Testis (tissue), 3 donors: ENCODE data around the gene PLEKHA4. TPM values are rescaled to one million over a fixed set of nuclear protein-coding genes. Genes with fewer than 3 reads are reported as not detected.
A peak's percentile ranks its signal among the peaks of the same experiment; 100 is the strongest.
"Not testable (repeated sequence)": the region's sequence is repeated elsewhere in the genome, so short reads cannot be mapped to it uniquely, and the experiment has no call there.

ENCODE experiments used
- DNase-seq: peaks from one replicate; pipeline ENCODE4 v3.0.0-alpha.2; 2019
- H3K27ac ChIP-seq, 2 donors: fragments of 200-600 bp; sonication (generic); one replicate each; pipeline ENCODE4 v1.5.1; 2019
- H3K27me3 ChIP-seq: fragments of 200-600 bp; sonication (generic); one replicate; pipeline ENCODE4 v1.5.1; 2019
- H3K36me3 ChIP-seq: fragments of 200-600 bp; sonication (generic); one replicate; pipeline ENCODE4 v1.5.1; 2017; ENCODE audit warnings: low read depth; ENCODE audit errors: missing control alignments
- H3K4me1 ChIP-seq: fragments of 200-600 bp; sonication (generic); one replicate; pipeline ENCODE4 v1.5.1; 2019
- H3K4me3 ChIP-seq, 2 donors: fragments of 200-600 bp; sonication (generic); one replicate each; pipeline ENCODE4 v1.5.1; 2017 to 2019
- H3K9me3 ChIP-seq: fragments of 200-600 bp; sonication (generic); one replicate; pipeline ENCODE4 v1.5.1; 2017
- POLR2A ChIP-seq: fragments of 450-650 bp; IDR thresholded peaks from one replicate; pipeline ENCODE4 v1.6.1; 2017; ENCODE audit warnings: antibody characterized with exemption, mild to moderate bottlenecking, moderate library complexity
- WGBS, 2 donors: methylation state at CpG; one replicate each; pipeline ENCODE4 v1.1.5; 2018; 5-methylcytosine and 5-hydroxymethylcytosine counted together
- intact Hi-C: fragments of 100-400 bp; cut with DNase I; formaldehyde crosslinking; loops from one replicate; pipeline ENCODE4 v1.15.1; 2023; ENCODE audit warnings: low total_unique reads
- polyA plus RNA-seq: library from polyadenylated mRNA; stranded (reverse); fragments of 350-450 nt; fragmentation: Illumina TruSeq; extraction: RNeasy Lipid Tissue Mini Kit (QIAGEN cat#74804); gene quantifications from one replicate; pipeline ENCODE4 v1.2.3, GENCODE V29; 2014; ENCODE audit warnings: low read depth, low replicate concordance; ENCODE audit not compliant: insufficient read depth
- small RNA-seq, 2 donors: library from RNA; depleted of rRNA; stranded (forward); fragments of <200 nt; gene quantifications; one replicate each; pipeline ENCODE3, GENCODE V24; 2016
- total RNA-seq, 2 donors: library from RNA; depleted of rRNA; stranded (reverse); fragments of >200 nt; gene quantifications; one replicate each; pipeline ENCODE4 v1.2.3, GENCODE V29; 2016
- TF ChIP-seq, protein P1 (sequence below), 3 experiments: fragments of 450-650 bp in 2 of 3; fragments of 200-600 bp in 1 of 3; sonication (generic) in 1 of 3; IDR thresholded peaks; one replicate each; pipeline ENCODE4 v1.5.1; 2016 to 2019; ENCODE audit warnings: antibody characterized with exemption in 3 of 3, mild to moderate bottlenecking in 2 of 3, moderate library complexity in 1 of 3

PLEKHA4 gene
- total and polyA plus RNA-seq, 3 donors from 2014 or later = 12.8 to 22.3 (median 19.9) TPM

DNA sequence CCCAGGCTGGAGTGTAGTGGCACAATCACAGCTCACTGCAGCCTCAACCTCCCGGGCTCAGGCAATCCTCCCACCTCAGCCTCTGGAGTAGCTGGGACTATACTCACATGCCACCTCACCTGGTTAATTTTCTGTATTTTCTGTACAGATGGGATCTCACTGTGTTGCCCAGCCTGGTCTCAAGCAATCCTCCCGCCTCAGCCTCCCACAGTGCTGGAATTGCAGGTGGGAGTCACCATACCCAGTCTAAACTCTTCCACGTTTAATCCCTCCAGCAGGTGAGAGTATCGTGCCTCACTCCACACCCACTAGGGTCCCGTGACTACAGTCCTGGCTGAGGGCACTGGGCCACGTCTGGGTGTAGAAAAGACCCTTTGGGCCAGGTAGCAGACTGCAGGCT, 74.1 kb downstream of the PLEKHA4 start:
- H3K27me3 ChIP-seq = no peaks in the 10 kb centered on the region
- H3K36me3 ChIP-seq = no peaks in the 10 kb centered on the region
- TF ChIP-seq, protein P1, sequence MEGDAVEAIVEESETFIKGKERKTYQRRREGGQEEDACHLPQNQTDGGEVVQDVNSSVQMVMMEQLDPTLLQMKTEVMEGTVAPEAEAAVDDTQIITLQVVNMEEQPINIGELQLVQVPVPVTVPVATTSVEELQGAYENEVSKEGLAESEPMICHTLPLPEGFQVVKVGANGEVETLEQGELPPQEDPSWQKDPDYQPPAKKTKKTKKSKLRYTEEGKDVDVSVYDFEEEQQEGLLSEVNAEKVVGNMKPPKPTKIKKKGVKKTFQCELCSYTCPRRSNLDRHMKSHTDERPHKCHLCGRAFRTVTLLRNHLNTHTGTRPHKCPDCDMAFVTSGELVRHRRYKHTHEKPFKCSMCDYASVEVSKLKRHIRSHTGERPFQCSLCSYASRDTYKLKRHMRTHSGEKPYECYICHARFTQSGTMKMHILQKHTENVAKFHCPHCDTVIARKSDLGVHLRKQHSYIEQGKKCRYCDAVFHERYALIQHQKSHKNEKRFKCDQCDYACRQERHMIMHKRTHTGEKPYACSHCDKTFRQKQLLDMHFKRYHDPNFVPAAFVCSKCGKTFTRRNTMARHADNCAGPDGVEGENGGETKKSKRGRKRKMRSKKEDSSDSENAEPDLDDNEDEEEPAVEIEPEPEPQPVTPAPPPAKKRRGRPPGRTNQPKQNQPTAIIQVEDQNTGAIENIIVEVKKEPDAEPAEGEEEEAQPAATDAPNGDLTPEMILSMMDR (IDR thresholded peaks at IDR 0.05) = no peak
- no peak for TF ChIP-seq POLR2A
- no peaks in the 10 kb centered on the region for H3K9me3 ChIP-seq
- DNase-seq = no peak
- no peak overlapping the region for H3K4me3 ChIP-seq
- 54 to 72% methylated on average over 6 of the region's 6 CpGs for WGBS, 2 donors
- H3K27ac ChIP-seq = peak overlapping the region; percentile 83 to 84
- intact Hi-C loops = loop anchor here (10.0 kb wide), 1 partner anchor 181 kb away; no protein-coding TSS in a partner anchor
- H3K4me1 ChIP-seq = peaks cover 12% of the 10 kb centered on the region

GRCh38 chr19:48793271-48793670, 75.1 kb downstream of the PLEKHA4 start:
- H3K27me3 ChIP-seq = no peaks in the 10 kb centered on the region
- H3K4me1 ChIP-seq = peaks cover 12% of the 10 kb centered on the region
- no peak overlapping the region for H3K4me3 ChIP-seq
- WGBS, 2 donors = 73 to 80% methylated on average over 5 to 8 of the region's 8 CpGs
- H3K27ac ChIP-seq = no peak overlapping the region
- no peaks in the 10 kb centered on the region for H3K36me3 ChIP-seq
- H3K9me3 ChIP-seq = no peaks in the 10 kb centered on the region
- no peak for DNase-seq
- no peak for TF ChIP-seq POLR2A
- TF ChIP-seq, protein P1 (IDR thresholded peaks at IDR 0.05) = no peak
- intact Hi-C loops = loop anchor here (10.0 kb wide), 1 partner anchor 182 kb away; no protein-coding TSS in a partner anchor

- H3K4me3 ChIP-seq, H3K9me3 ChIP-seq, intact Hi-C loops, H3K27me3 ChIP-seq, H3K36me3 ChIP-seq, H3K4me1 ChIP-seq, DNase-seq, H3K27ac ChIP-seq: not testable (repeated sequence)
- WGBS, 2 donors = 86 to 89% methylated on average over 7 to 9 of the region's 9 CpGs
Measured at GRCh38 chr19:48787331-48787730, 81.1 kb downstream of the PLEKHA4 start.

Small RNA genes lying within 50 kb of the gene (small RNA-seq; reads per million reads assigned to genes)
- 0 reads per million in 2 donors for gene RNU6-317P

Other genes starting within 250 kb of the PLEKHA4 start
Only the 30 nearest of the 32 such genes appear.
- 10 to 100 TPM; 48.9 to 51.0 TPM for gene DBP, start 231.2 kb downstream of the PLEKHA4 start, total RNA-seq
- gene DBP, start 231.2 kb downstream of the PLEKHA4 start, polyA plus RNA-seq = 30.4 TPM
- gene CA11, start 222.4 kb downstream of the PLEKHA4 start, total RNA-seq = 1 to 10 TPM; 6.3 to 6.8 TPM
- gene CA11, start 222.4 kb downstream of the PLEKHA4 start, polyA plus RNA-seq = 20.0 TPM
- 1 to 10 TPM; 1.6 to 4.3 TPM for gene NTN5, start 195.6 kb downstream of the PLEKHA4 start, total RNA-seq
- 0.87 TPM for gene NTN5, start 195.6 kb downstream of the PLEKHA4 start, polyA plus RNA-seq
- gene FUT2, start 172.6 kb downstream of the PLEKHA4 start, total RNA-seq = under 1 TPM; 0.12 to 0.47 TPM
- 0.20 TPM for gene FUT2, start 172.6 kb downstream of the PLEKHA4 start, polyA plus RNA-seq
- 10 to 100 TPM; 21.8 TPM for gene MAMSTR, start 148.9 kb downstream of the PLEKHA4 start, total RNA-seq
- gene MAMSTR, start 148.9 kb downstream of the PLEKHA4 start, polyA plus RNA-seq = 15.0 TPM
- 10 to 100 TPM; 11.2 to 21.4 TPM for gene RASIP1, start 128.0 kb downstream of the PLEKHA4 start, total RNA-seq
- gene RASIP1, start 128.0 kb downstream of the PLEKHA4 start, polyA plus RNA-seq = 8.8 TPM
- gene IZUMO1, start 121.7 kb downstream of the PLEKHA4 start, total RNA-seq = 10 to 100 TPM; 10.5 to 28.9 TPM
- 32.8 TPM for gene IZUMO1, start 121.7 kb downstream of the PLEKHA4 start, polyA plus RNA-seq
- 1 to 10 TPM; 2.0 to 3.6 TPM for gene FUT1, start 116.0 kb downstream of the PLEKHA4 start, total RNA-seq
- 5.1 TPM for gene FUT1, start 116.0 kb downstream of the PLEKHA4 start, polyA plus RNA-seq
- not detected for gene FGF21, start 113.1 kb downstream of the PLEKHA4 start, total RNA-seq
- not detected for gene FGF21, start 113.1 kb downstream of the PLEKHA4 start, polyA plus RNA-seq
- 10 to 100 TPM; 58.5 to 67.4 TPM for gene BCAT2, start 57.6 kb downstream of the PLEKHA4 start, total RNA-seq
- 38.0 TPM for gene BCAT2, start 57.6 kb downstream of the PLEKHA4 start, polyA plus RNA-seq
- 10 to 100 TPM in 1 of 2 donors, 1 to 10 TPM in 1; 5.6 to 11.9 TPM for gene HSD17B14, start 32.1 kb downstream of the PLEKHA4 start, total RNA-seq
- gene HSD17B14, start 32.1 kb downstream of the PLEKHA4 start, polyA plus RNA-seq = 8.8 TPM
- gene PPP1R15A, start 3.8 kb upstream of the PLEKHA4 start, total RNA-seq = 10 to 100 TPM; 37.2 to 40.9 TPM
- gene PPP1R15A, start 3.8 kb upstream of the PLEKHA4 start, polyA plus RNA-seq = 48.3 TPM
- gene TULP2, start 30.1 kb upstream of the PLEKHA4 start, total RNA-seq = 10 to 100 TPM; 24.5 to 55.2 TPM
- 72.6 TPM for gene TULP2, start 30.1 kb upstream of the PLEKHA4 start, polyA plus RNA-seq
- gene NUCB1, start 31.7 kb upstream of the PLEKHA4 start, total RNA-seq = 100 to 1,000 TPM; 139 to 208 TPM
- gene NUCB1, start 31.7 kb upstream of the PLEKHA4 start, polyA plus RNA-seq = 136 TPM
- gene DHDH, start 65.1 kb upstream of the PLEKHA4 start, total RNA-seq = 1 to 10 TPM; 2.3 to 2.4 TPM
- gene DHDH, start 65.1 kb upstream of the PLEKHA4 start, polyA plus RNA-seq = 3.1 TPM
- 10 to 100 TPM; 50.1 to 52.1 TPM for gene BAX, start 86.3 kb upstream of the PLEKHA4 start, total RNA-seq
- 48.7 TPM for gene BAX, start 86.3 kb upstream of the PLEKHA4 start, polyA plus RNA-seq
- 100 to 1,000 TPM; 746 to 935 TPM for gene FTL, start 96.7 kb upstream of the PLEKHA4 start, total RNA-seq
- 1,424 TPM for gene FTL, start 96.7 kb upstream of the PLEKHA4 start, polyA plus RNA-seq
- gene GYS1, start 124.7 kb upstream of the PLEKHA4 start, total RNA-seq = 10 to 100 TPM; 21.1 to 23.6 TPM
- gene GYS1, start 124.7 kb upstream of the PLEKHA4 start, polyA plus RNA-seq = 13.8 TPM
- 100 to 1,000 TPM; 299 to 395 TPM for gene RUVBL2, start 125.3 kb upstream of the PLEKHA4 start, total RNA-seq
- gene RUVBL2, start 125.3 kb upstream of the PLEKHA4 start, polyA plus RNA-seq = 528 TPM
- gene LHB, start 148.5 kb upstream of the PLEKHA4 start, total RNA-seq = 10 to 100 TPM in 1 of 2 donors, 1 to 10 TPM in 1; 5.5 to 13.9 TPM
- gene LHB, start 148.5 kb upstream of the PLEKHA4 start, polyA plus RNA-seq = 4.4 TPM
- not detected for gene CGB3, start 155.7 kb upstream of the PLEKHA4 start, total RNA-seq
- gene CGB3, start 155.7 kb upstream of the PLEKHA4 start, polyA plus RNA-seq = not detected
- 1 to 10 TPM in 1 of 2 donors, under 1 TPM in 1; 0.99 to 3.6 TPM for gene CGB2, start 163.3 kb upstream of the PLEKHA4 start, total RNA-seq
- gene CGB2, start 163.3 kb upstream of the PLEKHA4 start, polyA plus RNA-seq = 2.5 TPM
- 1 to 10 TPM; 2.3 to 2.9 TPM for gene CGB1, start 168.3 kb upstream of the PLEKHA4 start, total RNA-seq
- gene CGB1, start 168.3 kb upstream of the PLEKHA4 start, polyA plus RNA-seq = not detected
- gene CGB5, start 175.2 kb upstream of the PLEKHA4 start, total RNA-seq = 1 to 10 TPM in 1 of 2 donors, not detected in 1; 2.4 TPM
- not detected for gene CGB5, start 175.2 kb upstream of the PLEKHA4 start, polyA plus RNA-seq
- under 1 TPM in 1 of 2 donors, not detected in 1; 0.43 TPM for gene CGB8, start 180.5 kb upstream of the PLEKHA4 start, total RNA-seq
- gene CGB8, start 180.5 kb upstream of the PLEKHA4 start, polyA plus RNA-seq = not detected
- gene CGB7, start 189.1 kb upstream of the PLEKHA4 start, total RNA-seq = 1 to 10 TPM; 3.0 to 3.8 TPM
- gene CGB7, start 189.1 kb upstream of the PLEKHA4 start, polyA plus RNA-seq = 1.7 TPM
- gene NTF4, start 196.2 kb upstream of the PLEKHA4 start, total RNA-seq = under 1 TPM; 0.31 to 0.55 TPM
- gene NTF4, start 196.2 kb upstream of the PLEKHA4 start, polyA plus RNA-seq = 0.49 TPM
- gene KCNA7, start 204.1 kb upstream of the PLEKHA4 start, total RNA-seq = under 1 TPM; 0.25 to 0.39 TPM
- gene KCNA7, start 204.1 kb upstream of the PLEKHA4 start, polyA plus RNA-seq = 0.16 TPM
- gene SNRNP70, start 216.8 kb upstream of the PLEKHA4 start, total RNA-seq = 100 to 1,000 TPM; 422 to 484 TPM
- gene SNRNP70, start 216.8 kb upstream of the PLEKHA4 start, polyA plus RNA-seq = 184 TPM
- 10 to 100 TPM; 57.6 to 66.2 TPM for gene LIN7B, start 245.8 kb upstream of the PLEKHA4 start, total RNA-seq
- gene LIN7B, start 245.8 kb upstream of the PLEKHA4 start, polyA plus RNA-seq = 22.4 TPM